GM21390 (cell line): ENCODE results near the gene RINT1.
"Not testable (repeated sequence)": the region's sequence is repeated elsewhere in the genome, so short reads cannot be mapped to it uniquely, and the experiment has no call there.

ENCODE experiments used
- ATAC-seq: cut with Tn5 transposase; IDR thresholded peaks from one replicate; pipeline ENCODE4 v1.9.1; 2021; ENCODE audit not compliant: unreplicated experiment

RINT1 gene

DNA sequence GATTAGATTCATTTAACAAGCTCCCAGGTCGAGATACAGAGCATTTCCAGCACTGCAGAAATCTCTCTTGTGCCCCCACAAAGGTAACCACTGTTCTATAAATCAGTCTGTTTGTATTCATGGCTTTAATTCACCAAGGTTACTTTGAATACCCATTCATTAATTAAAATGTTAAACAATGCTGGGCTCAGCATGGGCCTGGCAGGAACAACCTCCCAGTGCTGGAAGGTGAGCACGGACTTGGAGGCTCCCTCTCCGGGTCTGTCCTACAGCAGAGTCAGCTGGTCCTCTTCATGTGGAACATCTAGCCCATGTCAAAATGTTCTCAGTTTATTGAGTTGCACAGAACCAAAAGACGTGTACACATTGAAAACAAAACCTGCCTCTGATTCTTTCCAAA is 64.9 kb downstream of the RINT1 start:
- no peak for ATAC-seq

DNA sequence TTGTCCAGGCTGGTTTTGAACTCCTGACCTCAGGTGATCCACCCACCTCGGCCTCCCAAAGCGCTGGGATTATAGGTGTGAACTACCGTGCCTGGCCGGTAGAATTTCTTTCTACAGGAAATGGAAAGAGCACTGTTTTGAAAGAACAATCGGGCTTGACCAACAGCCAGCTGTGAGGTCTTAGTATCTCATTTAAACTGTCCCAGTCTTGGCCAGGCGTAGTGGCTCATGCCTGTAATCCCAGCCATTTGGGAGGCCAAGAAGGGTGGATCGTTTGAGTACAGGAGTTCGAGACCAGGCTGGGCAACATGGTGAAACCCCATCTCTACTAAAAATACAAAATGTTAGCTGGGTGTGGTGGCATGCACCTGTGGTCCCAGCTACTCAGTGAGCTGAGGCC is 67.1 kb downstream of the RINT1 start:
- ATAC-seq: not testable (repeated sequence)

DNA sequence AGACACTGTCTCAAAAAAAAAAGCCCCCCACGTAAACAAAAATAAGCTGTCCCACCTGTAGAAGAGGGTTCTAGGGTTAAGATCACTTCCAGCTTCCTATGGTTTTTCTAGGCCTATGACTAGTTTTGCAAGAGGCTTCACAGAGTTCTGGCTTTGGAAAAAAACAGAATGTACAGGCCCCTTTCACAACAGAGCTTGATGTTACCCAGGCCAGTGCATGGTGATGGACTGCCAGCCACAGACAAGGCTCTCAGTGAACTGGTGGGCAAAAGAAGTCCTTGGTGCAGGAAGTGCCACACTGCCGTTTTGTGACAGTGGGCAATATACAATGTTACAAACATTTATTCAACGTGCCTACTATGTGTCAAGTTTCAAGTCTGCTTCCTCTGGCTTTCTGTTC is 67.5 kb downstream of the RINT1 start:
- no peak for ATAC-seq

DNA sequence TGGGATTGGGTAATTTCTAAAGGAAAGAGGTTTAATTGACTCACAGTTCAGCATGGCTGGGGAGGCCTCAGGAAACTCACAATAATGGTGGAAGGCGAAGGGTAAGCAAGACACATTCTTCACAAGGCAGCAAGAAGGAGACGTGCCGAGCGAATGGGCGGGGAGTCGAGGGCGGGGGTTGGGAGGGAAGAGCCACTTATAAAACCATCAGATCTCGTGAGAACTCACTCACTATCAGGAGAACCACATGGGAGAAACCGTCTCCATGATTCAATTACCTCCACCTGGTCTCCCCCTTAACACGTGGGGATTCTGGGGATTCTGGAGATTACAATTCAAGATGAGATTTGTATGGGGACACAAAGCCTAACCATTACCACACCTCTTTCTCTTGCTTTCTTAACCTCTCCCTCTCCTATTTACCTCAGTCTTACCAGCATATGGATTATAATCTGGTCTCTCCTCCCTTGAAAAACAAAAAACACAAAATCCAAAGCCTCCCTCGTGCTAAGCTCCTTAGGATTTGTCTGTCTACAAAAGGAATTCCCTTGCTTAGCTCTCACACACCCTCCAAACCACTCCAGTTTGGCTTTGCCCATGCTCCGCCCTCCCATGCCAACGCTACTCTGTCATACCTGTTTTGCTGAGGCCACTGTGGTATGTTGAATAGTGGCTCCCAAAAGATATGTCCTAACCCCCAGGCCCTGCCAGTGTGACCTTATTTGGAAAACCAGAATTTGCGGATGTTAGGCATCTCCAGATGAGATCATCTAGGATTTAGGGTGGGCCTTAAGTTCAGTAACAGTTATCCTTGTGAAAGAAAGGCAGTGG is 68.9 kb downstream of the RINT1 start:
- ATAC-seq: no peak

DNA sequence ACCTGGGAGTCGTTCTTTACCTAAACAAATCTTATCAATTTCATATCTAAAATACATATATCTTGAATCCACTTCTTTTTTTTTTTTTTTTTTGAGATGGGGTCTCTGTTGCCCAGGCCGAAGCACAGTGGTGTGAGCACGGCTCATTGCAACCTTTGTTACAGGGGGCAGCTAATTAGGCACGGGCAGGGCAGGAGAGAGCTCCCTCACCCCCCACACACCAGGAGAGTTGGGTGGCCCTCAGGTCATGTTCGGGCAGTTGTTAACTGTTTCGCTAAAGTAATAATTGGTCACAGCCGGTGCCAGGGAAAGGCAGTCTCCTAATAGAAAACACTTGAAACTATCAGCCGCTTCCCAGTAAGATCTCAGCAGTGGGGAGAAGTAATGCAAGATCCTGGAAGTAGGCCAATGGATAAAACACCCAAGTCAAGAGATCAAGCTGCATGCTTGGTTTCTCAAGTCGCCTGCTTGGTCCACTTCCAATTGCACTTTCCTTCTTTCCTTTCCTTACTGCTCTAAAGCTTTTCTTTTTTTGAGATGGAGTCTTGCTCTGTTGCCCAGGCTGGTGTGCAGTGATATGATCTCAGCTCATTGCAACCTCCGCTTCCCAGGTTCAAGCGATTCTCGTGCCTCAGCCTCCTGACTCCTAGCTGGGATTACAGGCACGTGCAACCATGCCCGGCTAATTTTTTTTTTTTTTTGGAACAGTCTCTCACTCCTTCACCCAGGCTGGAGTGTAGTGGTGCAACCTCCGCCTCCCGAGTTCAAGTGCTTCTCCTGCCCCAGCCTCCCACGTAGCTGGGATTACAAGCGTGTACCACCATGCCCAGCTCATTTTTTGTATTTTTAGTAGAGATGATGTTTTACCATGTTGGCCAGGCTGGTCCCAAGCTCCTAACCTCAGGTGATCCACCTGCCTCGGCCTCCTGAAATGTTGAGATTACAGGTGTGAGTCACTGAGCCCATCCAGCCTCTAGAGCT is 70.6 kb downstream of the RINT1 start:
- ATAC-seq: no peak

DNA sequence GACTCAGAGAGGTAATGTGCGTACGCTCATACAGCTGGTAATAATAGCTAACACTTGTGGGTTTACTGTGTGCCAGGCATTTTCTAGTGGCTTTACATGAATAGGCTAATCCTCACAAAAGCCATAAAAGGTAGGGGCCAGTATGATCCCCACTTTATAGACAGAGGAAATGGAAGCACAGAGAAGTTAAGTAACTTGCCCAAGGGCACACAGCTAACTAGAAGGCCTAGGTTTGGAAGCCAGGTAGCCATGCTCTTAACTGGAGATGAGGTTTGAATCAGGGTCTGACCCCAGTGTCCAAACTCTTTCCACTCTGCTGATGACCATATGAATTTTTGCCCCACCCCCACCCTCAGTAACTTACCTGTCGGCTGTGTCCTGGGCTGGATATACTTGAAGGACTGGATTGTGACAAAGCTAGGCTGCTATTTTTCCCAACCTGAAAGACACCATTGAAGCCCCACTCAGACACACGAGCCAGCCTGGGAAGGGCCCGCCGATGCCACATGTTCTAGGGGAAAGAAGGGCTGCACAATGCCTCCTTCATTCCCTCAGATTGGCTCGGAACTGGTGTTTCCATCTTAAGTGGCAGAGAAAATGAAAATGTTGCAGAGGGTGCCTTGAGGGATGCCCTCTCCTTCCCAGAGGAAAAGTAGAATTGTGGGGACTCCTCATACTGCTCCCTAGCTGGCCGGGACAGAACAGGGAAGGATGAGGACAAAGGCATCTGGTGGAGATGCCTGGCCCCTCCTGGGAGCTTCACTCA is 78.3 kb downstream of the RINT1 start:
- no peak for ATAC-seq

DNA sequence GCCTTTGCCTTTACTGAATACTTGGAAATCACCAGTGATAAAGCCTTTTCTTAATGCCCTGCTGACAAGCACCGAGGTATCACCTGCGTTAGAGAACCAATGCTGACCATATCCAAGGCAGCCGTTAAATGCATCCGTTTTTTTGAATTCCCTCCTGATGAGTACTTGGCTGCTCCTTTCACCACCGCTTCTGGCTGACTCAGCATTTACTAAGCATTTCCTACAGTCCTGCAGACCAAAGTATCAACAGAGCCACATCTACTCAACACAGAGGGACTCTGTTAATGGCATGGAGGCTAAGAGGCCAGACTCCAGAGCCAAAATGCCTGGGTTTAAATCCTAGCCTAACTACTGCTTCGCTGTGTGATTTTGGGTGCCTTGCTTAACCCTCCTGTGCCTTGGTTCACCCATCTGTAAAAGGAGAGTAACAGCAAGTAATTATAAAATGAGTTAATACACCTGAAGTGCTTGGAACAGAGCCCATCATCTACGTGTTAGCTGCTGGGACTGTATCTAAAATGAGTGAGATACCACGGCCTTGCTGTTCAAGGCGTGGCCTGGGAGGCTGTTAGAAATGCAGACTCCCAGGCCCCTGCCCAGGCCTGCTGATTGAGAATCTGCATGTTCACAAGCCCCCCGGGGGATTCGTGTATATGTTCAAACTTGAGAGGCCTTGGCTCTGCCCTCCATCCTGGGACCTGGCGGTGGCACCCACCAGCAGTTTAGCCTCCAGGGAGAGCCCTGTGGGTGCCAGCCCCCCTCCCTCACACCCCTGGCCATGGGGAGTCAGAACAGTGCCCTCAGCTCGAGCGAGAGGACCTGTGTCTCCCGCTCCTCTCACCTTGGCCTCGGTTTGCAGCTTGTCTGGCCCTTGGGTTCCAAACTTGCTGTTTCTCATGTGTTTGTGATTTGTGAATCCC is 80.1 kb downstream of the RINT1 start:
- ATAC-seq: no peak

DNA sequence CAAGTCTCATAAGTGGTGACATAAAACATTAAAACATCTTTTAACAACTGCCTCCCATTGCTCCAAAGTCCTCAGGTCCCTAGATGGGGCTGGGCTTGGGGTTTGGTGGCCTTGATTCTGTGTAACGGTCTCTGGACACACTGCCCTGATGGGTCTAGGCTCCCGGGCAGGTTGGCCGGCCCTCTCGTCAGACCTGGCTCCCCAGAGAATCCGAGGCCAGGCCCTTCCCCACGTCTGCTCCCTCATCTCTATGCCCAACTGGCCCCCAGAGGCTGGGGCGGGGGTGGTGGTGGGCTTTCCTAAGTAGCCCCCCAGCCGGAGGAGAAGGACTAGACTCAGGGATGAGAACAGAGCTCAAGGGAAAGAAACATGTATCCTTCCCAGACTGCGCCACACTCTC is 80.8 kb downstream of the RINT1 start:
- no peak for ATAC-seq

DNA sequence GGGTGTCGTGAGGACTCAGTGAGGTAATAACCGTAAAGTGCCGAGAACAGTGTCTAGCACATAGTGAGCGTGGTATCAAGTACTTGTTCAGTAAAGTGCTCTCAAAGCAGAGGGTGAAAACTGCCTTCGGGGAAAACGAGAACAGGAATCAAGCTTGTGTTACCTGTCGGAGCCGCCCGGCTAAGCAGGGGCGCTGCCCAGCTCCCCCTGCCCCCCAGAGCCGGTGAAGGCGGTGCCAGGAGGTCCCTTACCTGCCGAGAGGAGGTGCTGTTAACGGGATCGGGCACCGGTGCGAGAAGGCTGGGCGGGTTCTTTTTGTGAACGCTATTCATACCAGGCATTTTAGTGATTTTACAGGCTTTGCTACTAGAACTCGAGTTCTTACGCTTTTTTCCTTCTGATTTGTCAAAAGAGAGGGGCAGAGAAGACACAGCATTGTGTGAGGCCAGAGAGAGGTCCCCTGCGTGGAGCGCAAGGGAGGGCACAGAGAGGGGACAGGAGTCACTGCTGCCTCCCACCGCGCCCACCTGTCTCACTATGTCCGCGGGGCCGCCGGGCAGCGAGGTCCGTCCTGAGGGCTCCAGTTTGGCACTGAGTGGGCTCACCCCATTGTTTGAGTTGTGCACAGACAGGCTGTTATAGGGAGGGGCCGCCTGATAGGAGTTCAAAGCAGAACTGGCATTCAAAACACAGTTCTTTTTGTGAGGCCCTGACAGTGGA is 81.8 kb downstream of the RINT1 start:
- no peak for ATAC-seq

DNA sequence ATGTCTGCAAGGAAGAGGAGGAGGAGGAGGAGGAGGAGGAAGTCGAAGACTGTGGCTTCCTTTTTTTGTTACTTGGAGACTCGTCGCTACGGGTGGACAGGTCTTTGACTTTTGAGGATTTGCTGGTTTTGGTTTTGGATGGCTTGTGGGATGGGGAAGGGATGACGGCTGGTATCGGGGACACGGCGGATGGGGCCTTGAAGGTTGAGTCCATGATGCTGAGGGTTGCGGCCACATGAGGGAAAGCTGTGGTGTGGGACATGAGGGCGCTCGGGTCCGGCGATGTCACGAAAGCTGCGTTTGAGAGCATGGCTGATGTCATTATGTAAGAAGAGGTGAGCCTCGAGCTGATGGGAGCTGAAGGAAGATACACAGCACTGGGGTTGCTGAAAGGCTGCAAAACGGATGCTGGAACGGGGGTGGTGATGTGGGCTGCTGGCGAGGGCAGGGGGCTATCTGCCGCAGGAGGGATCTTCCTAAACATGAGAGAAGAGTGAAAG is 82.4 kb downstream of the RINT1 start:
- ATAC-seq: no peak
